Body of pancreas (tissue), 4 donors: ENCODE data around the gene KREMEN2. TPM values are rescaled to one million over a fixed set of nuclear protein-coding genes. Genes with fewer than 3 reads are reported as not detected.
"Not testable (repeated sequence)": the region's sequence is repeated elsewhere in the genome, so short reads cannot be mapped to it uniquely, and the experiment has no call there.

Source experiments
- ATAC-seq: fragments of 150-250 bp; one replicate; pipeline ENCODE4 v1.9.1; 2016
- DNase-seq, 4 donors: peaks; one replicate each; pipeline ENCODE4 v3.0.0-alpha.2; 2019
- H3K27ac ChIP-seq, 4 donors: fragments of 200-600 bp; sonication (generic); 1 replicate in 3 of 4; 2 replicates in 1 of 4; pipeline versions ENCODE4 v1.5.1 to v1.6.1; 2016 to 2019; ENCODE audit warnings: mild to moderate bottlenecking in 1 of 4, mixed read lengths in 1 of 4, moderate library complexity in 1 of 4
- H3K27me3 ChIP-seq, 2 donors: fragments of 200-600 bp; sonication (generic); one replicate each; pipeline ENCODE4 v1.6.0; 2016; ENCODE audit warnings: mild to moderate bottlenecking in 1 of 2
- H3K36me3 ChIP-seq, 2 donors: fragments of 200-600 bp; sonication (generic); replicated peaks in 1 of 2; 2 replicates each; pipeline ENCODE4 v1.5.1; 2016; ENCODE audit warnings: low read depth in 2 of 2; ENCODE audit not compliant: insufficient read depth in 1 of 2
- H3K4me1 ChIP-seq: fragments of 200-600 bp; sonication (generic); one replicate; pipeline ENCODE4 v1.6.0; 2016
- H3K4me3 ChIP-seq, 2 donors: fragments of 200-600 bp; sonication (generic); 1 replicate in 1 of 2; 2 replicates in 1 of 2; pipeline ENCODE4 v1.5.1; 2016 to 2019
- H3K9me3 ChIP-seq, 3 donors: fragments of 200-600 bp; sonication (generic); 1 replicate in 2 of 3; 2 replicates in 1 of 3; pipeline ENCODE4 v1.5.1; 2016
- POLR2A ChIP-seq, 3 donors: fragments of 450-650 bp; IDR thresholded peaks; one replicate each; pipeline ENCODE4 v1.6.1; 2016; ENCODE audit warnings: antibody characterized with exemption in 3 of 3, mild to moderate bottlenecking in 2 of 3
- WGBS, 2 donors: methylation state at CpG; one replicate each; pipeline ENCODE4 v1.1.5; 2017; 5-methylcytosine and 5-hydroxymethylcytosine counted together
- intact Hi-C: fragments of 100-400 bp; cut with DNase I; formaldehyde crosslinking; loops from one replicate; pipeline ENCODE4 v1.15.1; 2023
- total RNA-seq, 2 donors: library from RNA; depleted of rRNA; stranded (reverse); fragments of >200 nt; gene quantifications; one replicate each; pipeline ENCODE4 v1.1.0, GENCODE V29; 2016
- TF ChIP-seq, protein P1 (sequence below), 7 experiments: fragments of 450-650 bp in 4 of 7; fragments of 200-600 bp in 3 of 7; sonication (generic) in 3 of 7; IDR thresholded peaks; one replicate each; pipeline ENCODE4 v1.5.1; 2016 to 2019; ENCODE audit warnings: antibody characterized with exemption in 7 of 7

Gene KREMEN2
- total RNA-seq, 2 donors from 2014 or later: 6.3 TPM; not detected in 1

DNA sequence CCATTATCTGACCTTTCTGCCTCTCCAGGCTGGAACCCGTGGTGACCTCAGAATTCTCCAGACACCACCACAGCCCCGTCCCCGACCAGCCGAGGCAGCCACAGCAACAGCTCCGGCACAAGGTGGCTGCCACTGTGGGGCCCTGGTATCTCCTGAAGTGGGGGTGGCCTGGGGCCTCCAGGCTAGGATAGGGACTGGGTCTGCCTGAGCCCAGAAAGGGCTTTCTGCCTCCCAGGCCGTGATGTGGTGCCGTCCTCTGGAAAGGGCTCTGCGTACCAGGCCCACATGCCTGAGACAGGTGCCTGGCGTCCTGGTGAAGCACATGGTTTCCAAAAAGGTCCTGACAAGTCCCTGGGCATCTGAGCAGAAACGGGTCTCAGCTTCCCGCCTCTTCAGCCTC lies 35.3 kb upstream of the KREMEN2 start:
- TF ChIP-seq, protein P1, sequence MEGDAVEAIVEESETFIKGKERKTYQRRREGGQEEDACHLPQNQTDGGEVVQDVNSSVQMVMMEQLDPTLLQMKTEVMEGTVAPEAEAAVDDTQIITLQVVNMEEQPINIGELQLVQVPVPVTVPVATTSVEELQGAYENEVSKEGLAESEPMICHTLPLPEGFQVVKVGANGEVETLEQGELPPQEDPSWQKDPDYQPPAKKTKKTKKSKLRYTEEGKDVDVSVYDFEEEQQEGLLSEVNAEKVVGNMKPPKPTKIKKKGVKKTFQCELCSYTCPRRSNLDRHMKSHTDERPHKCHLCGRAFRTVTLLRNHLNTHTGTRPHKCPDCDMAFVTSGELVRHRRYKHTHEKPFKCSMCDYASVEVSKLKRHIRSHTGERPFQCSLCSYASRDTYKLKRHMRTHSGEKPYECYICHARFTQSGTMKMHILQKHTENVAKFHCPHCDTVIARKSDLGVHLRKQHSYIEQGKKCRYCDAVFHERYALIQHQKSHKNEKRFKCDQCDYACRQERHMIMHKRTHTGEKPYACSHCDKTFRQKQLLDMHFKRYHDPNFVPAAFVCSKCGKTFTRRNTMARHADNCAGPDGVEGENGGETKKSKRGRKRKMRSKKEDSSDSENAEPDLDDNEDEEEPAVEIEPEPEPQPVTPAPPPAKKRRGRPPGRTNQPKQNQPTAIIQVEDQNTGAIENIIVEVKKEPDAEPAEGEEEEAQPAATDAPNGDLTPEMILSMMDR (IDR thresholded peaks at IDR 0.05): no peak
- TF ChIP-seq POLR2A (IDR thresholded peaks at IDR 0.05): no peak
- ATAC-seq: no peak
- Histone ChIP-seq H3K4me1 (peaks cover 5% of the 10 kb centered on the region), H3K9me3 (no peaks in the 10 kb centered on the region), H3K27me3 (no peaks in the 10 kb centered on the region), H3K4me3 (no peak overlapping the region), H3K36me3 (no peaks in the 10 kb centered on the region), H3K27ac (no peak overlapping the region)
- 60 to 78% methylated on average over 4 to 11 of the region's 11 CpGs for WGBS, 2 donors
- DNase-seq: no peak
- intact Hi-C loops: no loop called here

DNA sequence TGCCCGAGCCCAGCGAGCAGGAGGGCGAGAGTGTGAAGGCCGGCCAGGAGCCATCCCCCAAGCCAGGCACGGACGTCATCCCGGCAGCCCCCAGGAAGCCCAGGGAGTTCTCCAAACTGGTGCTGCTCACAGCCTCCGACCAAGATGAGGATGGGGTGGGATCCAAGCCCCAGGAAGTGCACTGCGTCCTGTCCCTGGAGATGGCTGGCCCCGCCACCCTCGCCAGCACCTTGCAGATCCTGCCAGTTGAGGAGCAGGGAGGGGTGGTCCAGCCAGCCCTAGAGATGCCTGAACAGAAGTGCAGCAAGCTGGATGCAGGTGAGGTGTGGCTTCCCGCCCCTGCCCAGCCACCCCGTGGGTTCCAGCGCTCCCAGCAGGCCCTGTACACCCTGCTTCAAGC lies 34.4 kb upstream of the KREMEN2 start:
- H3K27me3 ChIP-seq: no peaks in the 10 kb centered on the region
- intact Hi-C loops: no loop called here
- no peak overlapping the region for H3K4me3 ChIP-seq
- no peak for DNase-seq
- no peak for ATAC-seq
- TF ChIP-seq, protein P1 (IDR thresholded peaks at IDR 0.05): no peak
- TF ChIP-seq POLR2A (IDR thresholded peaks at IDR 0.05): no peak
- H3K9me3 ChIP-seq: no peaks in the 10 kb centered on the region
- no peak overlapping the region for H3K27ac ChIP-seq
- WGBS, 2 donors: 92% methylated on average over 3 to 14 of the region's 14 CpGs
- H3K36me3 ChIP-seq: peaks cover 0 to 4% of the 10 kb centered on the region in 2 donors
- peaks cover 5% of the 10 kb centered on the region for H3K4me1 ChIP-seq

DNA sequence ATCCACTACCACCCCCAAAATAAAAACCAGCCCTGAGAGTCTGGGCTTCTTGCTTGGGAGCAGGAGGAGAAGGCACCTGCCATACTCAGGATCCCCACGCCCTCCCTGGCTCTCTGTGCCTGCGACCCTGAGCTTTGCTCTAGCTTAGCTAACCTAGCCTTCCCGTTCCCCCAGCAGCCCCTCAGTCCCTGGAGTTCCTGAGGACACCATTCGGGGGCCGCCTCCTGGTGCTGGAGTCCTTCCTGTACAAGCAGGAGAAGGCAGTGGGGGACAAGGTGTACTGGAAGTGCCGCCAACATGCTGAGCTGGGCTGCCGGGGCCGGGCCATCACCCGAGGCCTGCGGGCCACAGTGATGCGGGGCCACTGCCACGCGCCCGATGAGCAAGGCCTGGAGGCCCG lies 33.8 kb upstream of the KREMEN2 start:
- intact Hi-C loops: no loop called here
- no peaks in the 10 kb centered on the region for H3K9me3 ChIP-seq
- H3K27me3 ChIP-seq: no peaks in the 10 kb centered on the region
- H3K27ac ChIP-seq: no peak overlapping the region
- TF ChIP-seq POLR2A (IDR thresholded peaks at IDR 0.05): no peak
- TF ChIP-seq, protein P1 (IDR thresholded peaks at IDR 0.05): no peak
- H3K4me1 ChIP-seq: peaks cover 5% of the 10 kb centered on the region
- no peak overlapping the region for H3K4me3 ChIP-seq
- ATAC-seq: no peak
- H3K36me3 ChIP-seq: peaks cover 0 to 4% of the 10 kb centered on the region in 2 donors
- 91 to 100% methylated on average over 3 to 15 of the region's 15 CpGs for WGBS, 2 donors
- no peak for DNase-seq

DNA sequence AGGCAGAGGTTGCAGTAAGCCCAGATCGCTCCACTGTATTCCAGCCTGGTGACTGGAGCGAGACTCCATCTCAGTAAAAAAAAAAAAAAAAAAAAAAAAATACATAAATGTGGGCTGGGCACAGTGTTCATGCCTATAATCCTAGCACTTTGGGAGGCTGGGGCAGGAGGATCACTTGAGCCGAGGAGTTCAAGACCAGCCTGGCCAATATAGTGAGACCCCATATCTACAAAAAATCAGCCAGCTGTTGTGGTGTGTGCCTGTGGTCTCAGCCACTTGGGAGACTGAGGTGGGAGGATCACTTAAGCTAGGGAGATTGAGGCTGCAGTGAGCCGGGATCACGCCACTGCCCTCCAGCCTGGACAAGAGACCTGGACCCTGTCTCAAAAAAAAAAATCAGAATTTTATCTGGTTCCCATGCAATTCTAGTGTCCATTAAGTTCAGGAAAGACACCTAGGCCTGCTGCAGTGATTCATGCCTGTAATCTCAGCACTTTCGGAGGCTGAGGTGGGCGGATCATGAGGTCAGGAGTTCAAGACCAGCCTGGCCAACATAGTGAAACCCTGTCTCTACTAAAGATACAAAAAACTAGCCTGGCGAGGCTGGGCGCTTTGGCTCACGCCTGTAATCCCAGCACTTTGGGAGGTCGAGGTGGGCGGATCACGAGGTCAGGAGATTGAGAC lies 32.7 kb upstream of the KREMEN2 start:
- 89 to 92% methylated on average over 12 to 13 of the region's 13 CpGs for WGBS, 2 donors
- intact Hi-C loops, H3K4me3 ChIP-seq, H3K36me3 ChIP-seq, H3K27ac ChIP-seq, H3K4me1 ChIP-seq, ATAC-seq, H3K27me3 ChIP-seq, H3K9me3 ChIP-seq, DNase-seq: not testable (repeated sequence)

DNA sequence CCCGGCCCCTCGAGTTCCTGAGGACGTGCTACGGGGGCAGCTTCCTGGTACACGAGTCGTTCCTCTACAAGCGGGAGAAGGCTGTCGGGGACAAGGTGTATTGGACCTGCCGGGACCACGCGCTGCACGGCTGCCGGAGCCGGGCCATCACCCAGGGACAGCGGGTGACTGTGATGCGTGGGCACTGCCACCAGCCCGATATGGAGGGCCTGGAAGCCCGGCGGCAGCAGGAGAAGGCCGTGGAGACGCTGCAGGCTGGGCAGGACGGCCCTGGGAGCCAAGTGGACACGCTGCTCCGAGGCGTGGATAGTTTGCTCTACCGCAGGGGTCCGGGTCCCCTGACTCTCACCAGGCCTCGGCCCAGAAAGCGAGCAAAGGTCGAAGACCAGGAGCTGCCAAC lies 30.9 kb upstream of the KREMEN2 start:
- Histone ChIP-seq H3K27me3 (no peaks in the 10 kb centered on the region), H3K36me3 (peaks cover 0 to 6% of the 10 kb centered on the region in 2 donors), H3K4me1 (no peaks in the 10 kb centered on the region), H3K9me3 (no peaks in the 10 kb centered on the region), H3K4me3 (no peak overlapping the region), H3K27ac (no peak overlapping the region)
- intact Hi-C loops: no loop called here
- ATAC-seq: no peak
- DNase-seq: no peak
- WGBS, 2 donors: 84 to 90% methylated on average over 12 to 29 of the region's 30 CpGs
- TF ChIP-seq, protein P1 (IDR thresholded peaks at IDR 0.05): no peak
- no peak for TF ChIP-seq POLR2A (IDR thresholded peaks at IDR 0.05)
